ENCODE results near the gene TRIM54. TPM values are rescaled to one million over a fixed set of nuclear protein-coding genes. Genes with fewer than 3 reads are reported as not detected.

Gene TRIM54
- total and polyA plus RNA-seq, 2 donors from 2014 or later, result 0.31 to 2.1 TPM

DNA sequence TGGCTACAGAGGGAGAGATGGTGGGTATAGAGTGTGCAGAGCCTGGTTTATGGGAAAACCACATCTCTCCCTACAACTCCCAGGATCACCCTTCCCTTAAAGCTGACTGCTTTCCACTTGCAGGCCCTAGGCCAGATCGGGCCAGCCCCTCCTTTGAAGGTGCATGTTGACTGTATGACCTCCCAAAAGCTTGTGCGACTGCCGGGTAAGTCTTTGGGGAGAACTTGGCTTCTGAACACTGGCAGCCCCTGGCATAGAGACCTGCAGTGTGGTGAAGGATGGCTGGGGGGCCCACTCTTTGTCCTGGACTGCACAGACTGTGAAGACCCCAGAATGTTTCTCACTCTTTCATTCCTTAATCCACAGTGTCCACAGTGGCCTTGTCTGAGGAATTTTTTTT is 45.6 kb upstream of the TRIM54 start:
- TF ChIP-seq, protein P1, sequence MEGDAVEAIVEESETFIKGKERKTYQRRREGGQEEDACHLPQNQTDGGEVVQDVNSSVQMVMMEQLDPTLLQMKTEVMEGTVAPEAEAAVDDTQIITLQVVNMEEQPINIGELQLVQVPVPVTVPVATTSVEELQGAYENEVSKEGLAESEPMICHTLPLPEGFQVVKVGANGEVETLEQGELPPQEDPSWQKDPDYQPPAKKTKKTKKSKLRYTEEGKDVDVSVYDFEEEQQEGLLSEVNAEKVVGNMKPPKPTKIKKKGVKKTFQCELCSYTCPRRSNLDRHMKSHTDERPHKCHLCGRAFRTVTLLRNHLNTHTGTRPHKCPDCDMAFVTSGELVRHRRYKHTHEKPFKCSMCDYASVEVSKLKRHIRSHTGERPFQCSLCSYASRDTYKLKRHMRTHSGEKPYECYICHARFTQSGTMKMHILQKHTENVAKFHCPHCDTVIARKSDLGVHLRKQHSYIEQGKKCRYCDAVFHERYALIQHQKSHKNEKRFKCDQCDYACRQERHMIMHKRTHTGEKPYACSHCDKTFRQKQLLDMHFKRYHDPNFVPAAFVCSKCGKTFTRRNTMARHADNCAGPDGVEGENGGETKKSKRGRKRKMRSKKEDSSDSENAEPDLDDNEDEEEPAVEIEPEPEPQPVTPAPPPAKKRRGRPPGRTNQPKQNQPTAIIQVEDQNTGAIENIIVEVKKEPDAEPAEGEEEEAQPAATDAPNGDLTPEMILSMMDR (IDR thresholded peaks at IDR 0.05; ENCODE audit: borderline replicate concordance, extremely low read depth, insufficient read depth), result no peak
- FAIRE-seq (no peak), DNase-seq (no peak)
- intact Hi-C loops (cut with DNase I), result no loop called here
- no peak overlapping the region for H3K4me3 ChIP-seq (ENCODE audit: low read length in 3 of 3)
- no peaks in the 10 kb centered on the region for H3K9me3 ChIP-seq (ENCODE audit: control insufficient read depth in 2 of 3, insufficient read depth in 1 of 3, low read length in 3 of 3)
- H3K27me3 ChIP-seq (ENCODE audit: control insufficient read depth, insufficient read depth, low read length), result no peaks in the 10 kb centered on the region
- H3K36me3 ChIP-seq (ENCODE audit: control insufficient read depth in 2 of 3, insufficient read depth in 3 of 3, low read length in 3 of 3), result peaks cover 10 to 70% (median 60%) of the 10 kb centered on the region in 3 donors
- no peaks in the 10 kb centered on the region for H3K4me1 ChIP-seq (ENCODE audit: control insufficient read depth in 2 of 3, insufficient read depth in 2 of 3, low read depth in 1 of 3, low read length in 3 of 3)
- H3K27ac ChIP-seq (ENCODE audit: low read depth in 2 of 2, low read length in 2 of 2), result no peak overlapping the region
- no peak overlapping the region for H3K9ac ChIP-seq (ENCODE audit: low read length in 3 of 3)

DNA sequence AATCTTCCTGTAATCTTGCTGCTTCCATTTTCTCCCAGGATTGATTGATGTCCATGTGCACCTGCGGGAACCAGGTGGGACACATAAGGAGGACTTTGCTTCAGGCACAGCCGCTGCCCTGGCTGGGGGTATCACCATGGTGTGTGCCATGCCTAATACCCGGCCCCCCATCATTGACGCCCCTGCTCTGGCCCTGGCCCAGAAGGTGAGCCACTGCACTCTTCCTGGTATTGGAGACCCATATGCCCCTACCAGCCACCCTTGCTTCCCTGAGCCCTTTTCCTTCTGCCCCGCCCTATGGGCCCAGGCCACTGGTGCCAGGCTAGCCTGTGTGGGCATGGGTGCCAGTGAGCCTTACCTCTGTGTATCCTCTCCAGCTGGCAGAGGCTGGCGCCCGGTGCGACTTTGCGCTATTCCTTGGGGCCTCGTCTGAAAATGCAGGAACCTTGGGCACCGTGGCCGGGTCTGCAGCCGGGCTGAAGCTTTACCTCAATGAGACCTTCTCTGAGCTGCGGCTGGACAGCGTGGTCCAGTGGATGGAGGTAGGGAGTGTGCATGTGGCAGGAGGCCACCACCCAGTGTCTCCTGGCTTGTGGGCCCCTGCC is 44.8 kb upstream of the TRIM54 start:
- Histone ChIP-seq H3K27me3 (ENCODE audit: control insufficient read depth, insufficient read depth, low read length) (no peaks in the 10 kb centered on the region), H3K9me3 (ENCODE audit: control insufficient read depth in 2 of 3, insufficient read depth in 1 of 3, low read length in 3 of 3) (no peaks in the 10 kb centered on the region), H3K9ac (ENCODE audit: low read length in 3 of 3) (no peak overlapping the region), H3K27ac (ENCODE audit: low read depth in 2 of 2, low read length in 2 of 2) (no peak overlapping the region), H3K36me3 (ENCODE audit: control insufficient read depth in 2 of 3, insufficient read depth in 3 of 3, low read length in 3 of 3) (peaks cover 9 to 64% (median 56%) of the 10 kb centered on the region in 3 donors), H3K4me1 (ENCODE audit: control insufficient read depth in 2 of 3, insufficient read depth in 2 of 3, low read depth in 1 of 3, low read length in 3 of 3) (no peaks in the 10 kb centered on the region), H3K4me3 (ENCODE audit: low read length in 3 of 3) (no peak overlapping the region)
- intact Hi-C loops (cut with DNase I), result no loop called here
- TF ChIP-seq, protein P1 (IDR thresholded peaks at IDR 0.05; ENCODE audit: borderline replicate concordance, extremely low read depth, insufficient read depth), result no peak
- DNase-seq (no peak), FAIRE-seq (no peak)

DNA sequence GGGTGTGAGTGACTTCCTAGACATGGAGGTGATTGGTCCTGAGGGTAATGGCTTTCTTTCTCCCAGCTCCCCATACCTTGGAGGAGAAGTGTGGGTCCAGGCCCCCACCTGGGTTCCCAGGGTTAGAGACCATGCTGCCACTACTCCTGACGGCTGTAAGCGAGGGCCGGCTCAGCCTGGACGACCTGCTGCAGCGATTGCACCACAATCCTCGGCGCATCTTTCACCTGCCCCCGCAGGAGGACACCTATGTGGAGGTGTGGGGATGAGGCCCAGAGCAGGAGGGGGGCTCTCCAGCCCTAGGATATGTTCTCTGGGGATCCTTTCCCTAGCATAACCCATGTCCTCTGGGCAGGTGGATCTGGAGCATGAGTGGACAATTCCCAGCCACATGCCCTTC is 43.3 kb upstream of the TRIM54 start:
- intact Hi-C loops (cut with DNase I), result no loop called here

More for the DNA sequence above, 43.3 kb upstream of the TRIM54 start:
- Histone ChIP-seq H3K27me3 (ENCODE audit: control insufficient read depth, insufficient read depth, low read length) (no peaks in the 10 kb centered on the region), H3K9me3 (ENCODE audit: control insufficient read depth in 2 of 3, insufficient read depth in 1 of 3, low read length in 3 of 3) (no peaks in the 10 kb centered on the region), H3K36me3 (ENCODE audit: control insufficient read depth in 2 of 3, insufficient read depth in 3 of 3, low read length in 3 of 3) (peaks cover 2 to 64% (median 46%) of the 10 kb centered on the region in 3 donors), H3K4me1 (ENCODE audit: control insufficient read depth in 2 of 3, insufficient read depth in 2 of 3, low read depth in 1 of 3, low read length in 3 of 3) (no peaks in the 10 kb centered on the region), H3K4me3 (ENCODE audit: low read length in 3 of 3) (no peak overlapping the region), H3K9ac (ENCODE audit: low read length in 3 of 3) (no peak overlapping the region), H3K27ac (ENCODE audit: low read depth in 2 of 2, low read length in 2 of 2) (no peak overlapping the region)
- FAIRE-seq, result no peak
- TF ChIP-seq, protein P1 (IDR thresholded peaks at IDR 0.05; ENCODE audit: borderline replicate concordance, extremely low read depth, insufficient read depth), result no peak
- no peak for DNase-seq
